SK-N-SH (cell line): ENCODE results near the gene PIP4K2C. TPM values are rescaled to one million over a fixed set of nuclear protein-coding genes. Genes with fewer than 3 reads are reported as not detected.
A peak's percentile ranks its signal among the peaks of the same experiment; 100 is the strongest.

Source experiments
- CTCF ChIA-PET: fragments of 300-600, 350-600 bp; formaldehyde crosslinking; extraction: SDS; loops from one replicate; lab custom pipeline; 2021; lab: Yijun Ruan, JAX
- POLR2A ChIA-PET: fragments of 350-600 bp; sonication (Branson Sonifier 250); formaldehyde crosslinking; extraction: SDS; loops from one replicate; lab custom pipeline; 2020; ENCODE audit warnings: antibody characterized with exemption, inconsistent platforms; lab: Yijun Ruan, JAX
- DNase-seq: peaks from one replicate; pipeline ENCODE4 v3.0.0; 2012
- H2AFZ ChIP-seq: fragments of 200-600 bp; sonication (generic); 2 replicates; pipeline ENCODE4 v1.8.1; 2016; ENCODE audit warnings: antibody characterized with exemption, mild to moderate bottlenecking, low read depth
- H3F3A ChIP-seq: fragments of 200-600 bp; sonication (generic); replicated peaks from 2 replicates; pipeline ENCODE3; 2016; ENCODE audit warnings: antibody characterized with exemption, mild to moderate bottlenecking; ENCODE audit not compliant: insufficient read depth
- H3K27ac ChIP-seq, 2 experiments: fragments of 200-500 bp in 1 of 2; fragments of 200-600 bp in 1 of 2; sonication (Bioruptor generic) in 1 of 2; sonication (generic), shearing (Covaris generic) in 1 of 2; 2 replicates each; pipeline versions ENCODE4 v1.5.1 to v1.6.1; 2014 to 2016; ENCODE audit warnings: low read depth in 2 of 2, inconsistent platforms in 1 of 2, low read length in 1 of 2, mild to moderate bottlenecking in 1 of 2, mixed read lengths in 1 of 2
- H3K27me3 ChIP-seq: fragments of 200-600 bp; sonication (generic), shearing (Covaris generic); 2 replicates; pipeline ENCODE4 v1.6.1; 2016; ENCODE audit warnings: mixed run types; ENCODE audit not compliant: insufficient read depth
- H3K36me3 ChIP-seq, 2 experiments: fragments of 200-500 bp in 1 of 2; fragments of 200-600 bp in 1 of 2; sonication (Bioruptor generic) in 1 of 2; sonication (generic) in 1 of 2; replicated peaks in 1 of 2; 2 replicates each; pipeline versions ENCODE3 to v1.5.1; 2014 to 2016; ENCODE audit warnings: low read length in 1 of 2, mild to moderate bottlenecking in 1 of 2; ENCODE audit not compliant: insufficient read depth in 2 of 2, control insufficient read depth in 1 of 2
- H3K4me1 ChIP-seq, 2 experiments: fragments of 200-500 bp in 1 of 2; fragments of 200-600 bp in 1 of 2; sonication (Bioruptor generic) in 1 of 2; sonication (generic), shearing (Covaris generic) in 1 of 2; 2 replicates each; pipeline versions ENCODE4 v1.5.1 to v1.6.1; 2014 to 2016; ENCODE audit warnings: low read depth in 1 of 2, low read length in 1 of 2, mixed run types in 1 of 2; ENCODE audit not compliant: insufficient read depth in 2 of 2, control insufficient read depth in 1 of 2
- H3K4me2 ChIP-seq: fragments of 200-600 bp; sonication (generic), shearing (Covaris generic); 2 replicates; pipeline ENCODE4 v1.6.1; 2017; ENCODE audit warnings: mixed run types
- H3K4me3 ChIP-seq, 2 experiments: fragments of 200-500 bp in 1 of 2; fragments of 200-600 bp in 1 of 2; sonication (Bioruptor generic) in 1 of 2; sonication (generic), shearing (Covaris generic) in 1 of 2; 2 replicates each; pipeline versions ENCODE4 v1.5.1 to v1.8.1; 2014 to 2016; ENCODE audit warnings: low read depth in 2 of 2, inconsistent platforms in 1 of 2, low read length in 1 of 2, mild to moderate bottlenecking in 1 of 2, mixed read lengths in 1 of 2, moderate library complexity in 1 of 2
- H3K79me2 ChIP-seq: fragments of 200-600 bp; sonication (generic); 2 replicates; pipeline ENCODE4 v1.8.1; 2017; ENCODE audit warnings: mild to moderate bottlenecking; ENCODE audit not compliant: insufficient read depth
- H3K9ac ChIP-seq: fragments of 200-600 bp; sonication (generic); 2 replicates; pipeline ENCODE4 v1.6.1; 2017; ENCODE audit warnings: mixed run types
- H3K9me2 ChIP-seq: fragments of 200-600 bp; sonication (generic); 2 replicates; pipeline ENCODE4 v1.6.1; 2017; ENCODE audit warnings: mixed run types
- H3K9me3 ChIP-seq: fragments of 200-600 bp; sonication (generic); 2 replicates; pipeline ENCODE4 v1.6.1; 2017; ENCODE audit warnings: mixed run types, mild to moderate bottlenecking, moderate library complexity
- H4K20me1 ChIP-seq: fragments of 200-600 bp; sonication (generic); 2 replicates; pipeline ENCODE4 v1.6.1; 2017; ENCODE audit warnings: mild to moderate bottlenecking, mixed run types; ENCODE audit not compliant: insufficient read depth
- CHD2 ChIP-seq: fragments of 150-350 bp; IDR thresholded peaks from 2 replicates; pipeline ENCODE4 v1.6.1; 2018; ENCODE audit warnings: low read length; ENCODE audit not compliant: partially characterized antibody
- FOSL2 ChIP-seq: IDR thresholded peaks from 2 replicates; pipeline ENCODE4 v1.4.0; 2012; ENCODE audit warnings: low read depth, mild to moderate bottlenecking, moderate library complexity, borderline replicate concordance
- FOXJ3 ChIP-seq: sonication (generic); formaldehyde crosslinking; IDR thresholded peaks from 2 replicates; pipeline ENCODE4 v1.5.1; 2020; ENCODE audit warnings: mild to moderate bottlenecking, missing genetic modification reagents
- JUND ChIP-seq: IDR thresholded peaks from 2 replicates; pipeline ENCODE4 v1.4.0; 2012
- POLR2AphosphoS5 ChIP-seq: IDR thresholded peaks from 2 replicates; pipeline ENCODE4 v1.6.1; 2012; ENCODE audit warnings: low read depth, low read length
- RAD21 ChIP-seq: IDR thresholded peaks from 2 replicates; pipeline ENCODE4 v1.6.1; 2012; ENCODE audit warnings: mild to moderate bottlenecking, low read length
- RFX5 ChIP-seq: IDR thresholded peaks from 2 replicates; pipeline ENCODE4 v1.6.1; 2012; ENCODE audit warnings: mild to moderate bottlenecking, improper control_type of control experiment, low read length
- SIN3A ChIP-seq: IDR thresholded peaks from 2 replicates; pipeline ENCODE4 v1.6.1; 2012; ENCODE audit warnings: low read depth, mild to moderate bottlenecking, low read length, moderate library complexity, borderline replicate concordance
- SMC3 ChIP-seq: IDR thresholded peaks from 2 replicates; pipeline ENCODE4 v1.6.1; 2012; ENCODE audit warnings: low read depth, low read length, improper control_type of control experiment
- USF1 ChIP-seq: IDR thresholded peaks from 2 replicates; pipeline ENCODE4 v1.4.0; 2012; ENCODE audit warnings: low read depth, borderline replicate concordance
- USF2 ChIP-seq: fragments of 150-350 bp; IDR thresholded peaks from 2 replicates; pipeline ENCODE4 v1.6.1; 2017; ENCODE audit warnings: antibody characterized with exemption, low read length, low read depth, borderline replicate concordance
- WGBS: methylation state at CpG from one replicate; pipeline ENCODE4 v1.1.6; 2017; ENCODE audit warnings: low lambda C conversion rate; 5-methylcytosine and 5-hydroxymethylcytosine counted together
- polyA plus RNA-seq, 3 experiments: library from polyadenylated mRNA; depleted of rRNA; stranded (reverse); fragments of >200 nt; gene quantifications; 2 replicates each; pipeline ENCODE4 v1.2.3, GENCODE V29; 2012

Gene PIP4K2C
- polyA plus RNA-seq, 1 of the 3 experiments (the other 2 are of a cell fraction), result 34.2 TPM

GRCh38 chr12:57602544-57602943 is 11.6 kb downstream of the PIP4K2C start (continued):
- TF ChIP-seq FOSL2 (no peak), CHD2 (no peak)

GRCh38 chr12:57603324-57603723 is 12.3 kb downstream of the PIP4K2C start:
- WGBS, result 96% methylated on average over 2 of the region's 2 CpGs
- peak overlapping the region; percentile 47 to 97; a peak in 3 of 4 replicates for H3K27ac ChIP-seq
- TF ChIP-seq FOXJ3 (CRISPR knock-in tag) (no peak), SIN3A (no peak), POLR2AphosphoS5 (no peak), USF2 (no peak)

GRCh38 chr12:57603815-57604453 is 12.9 kb downstream of the PIP4K2C start:
- DNase-seq, result no peak
- Histone ChIP-seq H3K4me3 (peak overlapping the region; percentile 86 to 91), H3K9me2 (no peaks in the 10 kb centered on the region), H3K79me2 (peaks cover 6% of the 10 kb centered on the region; the same call in 1 of the 2 replicates), H2AFZ (peak overlapping the region; percentile 99), H3K27ac (peak overlapping the region; percentile 47 to 97), H4K20me1 (no peaks in the 10 kb centered on the region), H3K27me3 (no peaks in the 10 kb centered on the region), H3K4me2 (peak overlapping the region; percentile 77)
- TF ChIP-seq RAD21 (no peak), SMC3 (no peak), JUND (0 out of 2 replicates have a peak, but pooled peaks have one; percentile 19), RFX5 (0 out of 2 replicates have a peak, but pooled peaks have one; percentile 5), POLR2AphosphoS5 (peak; percentile 43; the same call in 1 of the 2 replicates), USF1 (no peak)
- TF ChIP-seq, all 33 proteins: peak for 3
- Histone ChIP-seq H3K4me1 (peaks cover 9 to 17% of the 10 kb centered on the region in 2 experiments; a peak in 3 of 4 replicates), H3K9me3 (no peaks in the 10 kb centered on the region), H3F3A (peaks cover 6% of the 10 kb centered on the region), H3K36me3 (peaks cover 9 to 55% of the 10 kb centered on the region in 2 experiments), H3K9ac (peak overlapping the region; percentile 96)
- WGBS, result 39% methylated on average over 6 of the region's 6 CpGs
- ChIA-PET CTCF (interaction anchor here (0.7 to 7.6 kb wide), 8 partner anchors 10 to 125 kb away, joined by 3 to 65 read pairs (median 8); partner anchors contain the start of gene PIP4K2C), POLR2A (interaction anchor here (0.6 to 1.7 kb wide), 7 partner anchors 8 to 328 kb away, joined by 3 to 7 read pairs (median 3); partner anchors contain the start of gene PIP4K2C)

More at GRCh38 chr12:57603324-57603723, 12.3 kb downstream of the PIP4K2C start:
- peak overlapping the region; percentile 77 for H3K4me2 ChIP-seq
- CTCF ChIA-PET, result interaction anchor here (0.7 to 7.6 kb wide), 6 partner anchors 10 to 126 kb away, joined by 3 to 65 read pairs (median 8); partner anchors contain the start of gene PIP4K2C
- no peaks in the 10 kb centered on the region for H3K9me2 ChIP-seq
- H3F3A ChIP-seq, result peaks cover 6% of the 10 kb centered on the region
- peaks cover 9 to 17% of the 10 kb centered on the region in 2 experiments; a peak in 3 of 4 replicates for H3K4me1 ChIP-seq
- peaks cover 6% of the 10 kb centered on the region; the same call in 1 of the 2 replicates for H3K79me2 ChIP-seq
- no peak overlapping the region for H3K4me3 ChIP-seq
- H2AFZ ChIP-seq, result peak overlapping the region; percentile 99; the same call in 1 of the 2 replicates
- H3K27me3 ChIP-seq, result no peaks in the 10 kb centered on the region
- no peak for DNase-seq
- H4K20me1 ChIP-seq, result no peaks in the 10 kb centered on the region
- H3K9me3 ChIP-seq, result no peaks in the 10 kb centered on the region
- H3K36me3 ChIP-seq, result peaks cover 15 to 53% of the 10 kb centered on the region in 2 experiments
- H3K9ac ChIP-seq, result no peak overlapping the region
- POLR2A ChIA-PET, result interaction anchor here (0.6 to 1.7 kb wide), 5 partner anchors 11 to 328 kb away, joined by 3 to 7 read pairs (median 3); partner anchors contain the start of gene PIP4K2C
